Smooth muscle cell (in vitro differentiated cells): ENCODE measurements around the gene NMB. TPM values are rescaled to one million over a fixed set of nuclear protein-coding genes. Genes with fewer than 3 reads are reported as not detected.

ENCODE experiments used
- DNase-seq: peaks from one replicate; lab custom pipeline; 2025; ENCODE audit not compliant: unreplicated experiment; lab: John Stamatoyannopoulos, UW
- H2AFZ ChIP-seq: fragments of 200-600 bp; sonication (generic); 2 replicates; pipeline ENCODE4 v1.6.0; 2016; ENCODE audit warnings: antibody characterized with exemption, low read depth, mild to moderate bottlenecking
- H3F3A ChIP-seq: fragments of 200-600 bp; sonication (generic); 2 replicates; pipeline ENCODE4 v1.6.0; 2017; ENCODE audit warnings: antibody characterized with exemption, low read depth
- H3K27ac ChIP-seq: fragments of 200-600 bp; sonication (generic); 2 replicates; pipeline ENCODE4 v1.5.1; 2016; ENCODE audit warnings: low read depth, mild to moderate bottlenecking
- H3K27me3 ChIP-seq: fragments of 200-600 bp; sonication (generic); 2 replicates; pipeline ENCODE4 v1.6.1; 2016; ENCODE audit warnings: low read depth, mild to moderate bottlenecking
- H3K36me3 ChIP-seq: fragments of 200-600 bp; sonication (generic); 2 replicates; pipeline ENCODE4 v1.5.1; 2016; ENCODE audit warnings: low read depth
- H3K4me1 ChIP-seq: fragments of 200-600 bp; sonication (generic); 2 replicates; pipeline ENCODE4 v1.5.1; 2016; ENCODE audit warnings: low read depth
- H3K4me2 ChIP-seq: fragments of 200-600 bp; sonication (generic); 2 replicates; pipeline ENCODE4 v1.6.0; 2016; ENCODE audit warnings: mild to moderate bottlenecking
- H3K4me3 ChIP-seq: fragments of 200-600 bp; sonication (generic); 2 replicates; pipeline ENCODE4 v1.5.1; 2016; ENCODE audit warnings: mild to moderate bottlenecking
- H3K79me2 ChIP-seq: fragments of 200-600 bp; sonication (generic); 2 replicates; pipeline ENCODE4 v1.6.0; 2016; ENCODE audit warnings: low read depth, mild to moderate bottlenecking
- H3K9ac ChIP-seq: fragments of 200-600 bp; sonication (generic); 2 replicates; pipeline ENCODE4 v1.6.0; 2016; ENCODE audit warnings: low read depth
- H3K9me3 ChIP-seq: fragments of 200-600 bp; sonication (generic); replicated peaks from 2 replicates; pipeline ENCODE4 v1.5.1; 2016; ENCODE audit warnings: low read depth
- H4K20me1 ChIP-seq: fragments of 200-600 bp; sonication (generic); 2 replicates; pipeline ENCODE4 v1.6.0; 2016; ENCODE audit warnings: low read depth
- WGBS: methylation state at CpG from one replicate; pipeline ENCODE4 v1.1.7; 2016; ENCODE audit warnings: low lambda C conversion rate; 5-methylcytosine and 5-hydroxymethylcytosine counted together
- polyA plus RNA-seq: library from polyadenylated mRNA; unstranded; fragments of >200 nt; fragmentation: Nextera tagmentation; extraction: Ambion mirVana; gene quantifications from 2 replicates; pipeline ENCODE4 v1.2.1, GENCODE V29; 2016
- total RNA-seq: library from RNA; depleted of rRNA; stranded (reverse); fragments of >200 nt; gene quantifications from 2 replicates; pipeline ENCODE4 v1.2.3, GENCODE V29; 2014
- TF ChIP-seq, protein P1 (sequence below): fragments of 200-600 bp; sonication (generic); IDR thresholded peaks from 2 replicates; pipeline ENCODE4 v1.5.1; 2017; ENCODE audit warnings: borderline replicate concordance, mild to moderate bottlenecking, antibody characterized with exemption; ENCODE audit not compliant: insufficient read depth, poor library complexity, severe bottlenecking

The NMB gene
- total and polyA plus RNA-seq, 2 experiments from 2014 or later: 2.1 to 6.5 TPM

DNA sequence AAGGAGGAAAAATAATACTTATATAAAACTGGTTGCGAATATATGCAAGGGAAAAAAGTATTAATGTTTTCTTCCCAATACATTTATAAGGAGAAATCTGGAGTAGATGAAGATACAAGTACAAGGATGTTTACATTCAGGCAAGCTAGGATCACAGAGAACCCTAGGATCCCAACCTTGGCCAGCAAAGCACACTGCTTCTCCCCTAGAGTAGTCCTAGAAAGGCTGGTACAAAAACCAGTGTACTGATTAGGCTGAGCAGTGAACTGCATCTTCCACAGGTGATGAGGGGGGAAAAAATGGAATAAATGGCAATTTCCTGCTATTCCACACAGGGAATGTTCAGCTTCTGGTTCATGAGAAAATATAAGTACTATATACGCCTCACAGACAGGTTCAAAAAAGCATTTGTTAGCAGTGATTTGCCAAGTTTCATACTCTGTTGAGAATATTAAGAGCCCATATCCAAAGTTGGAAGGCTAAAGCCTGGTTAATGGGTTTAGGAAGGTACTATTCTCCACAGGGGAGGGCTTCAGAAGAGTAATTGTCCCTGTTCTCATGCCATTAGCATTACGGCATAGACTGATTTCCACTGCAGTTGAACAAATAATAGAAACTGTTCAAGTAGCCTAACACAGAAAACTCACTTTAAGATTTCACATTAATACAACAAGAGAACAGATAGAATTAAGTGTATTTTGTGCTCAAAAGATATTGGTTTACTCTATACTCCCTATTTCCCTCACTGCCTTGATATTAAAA, 10.4 kb upstream of the NMB start:
- no peak overlapping the region for H3K4me2 ChIP-seq
- TF ChIP-seq, protein P1, sequence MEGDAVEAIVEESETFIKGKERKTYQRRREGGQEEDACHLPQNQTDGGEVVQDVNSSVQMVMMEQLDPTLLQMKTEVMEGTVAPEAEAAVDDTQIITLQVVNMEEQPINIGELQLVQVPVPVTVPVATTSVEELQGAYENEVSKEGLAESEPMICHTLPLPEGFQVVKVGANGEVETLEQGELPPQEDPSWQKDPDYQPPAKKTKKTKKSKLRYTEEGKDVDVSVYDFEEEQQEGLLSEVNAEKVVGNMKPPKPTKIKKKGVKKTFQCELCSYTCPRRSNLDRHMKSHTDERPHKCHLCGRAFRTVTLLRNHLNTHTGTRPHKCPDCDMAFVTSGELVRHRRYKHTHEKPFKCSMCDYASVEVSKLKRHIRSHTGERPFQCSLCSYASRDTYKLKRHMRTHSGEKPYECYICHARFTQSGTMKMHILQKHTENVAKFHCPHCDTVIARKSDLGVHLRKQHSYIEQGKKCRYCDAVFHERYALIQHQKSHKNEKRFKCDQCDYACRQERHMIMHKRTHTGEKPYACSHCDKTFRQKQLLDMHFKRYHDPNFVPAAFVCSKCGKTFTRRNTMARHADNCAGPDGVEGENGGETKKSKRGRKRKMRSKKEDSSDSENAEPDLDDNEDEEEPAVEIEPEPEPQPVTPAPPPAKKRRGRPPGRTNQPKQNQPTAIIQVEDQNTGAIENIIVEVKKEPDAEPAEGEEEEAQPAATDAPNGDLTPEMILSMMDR: no peak
- no peak for DNase-seq
- no peaks in the 10 kb centered on the region for H3F3A ChIP-seq
- H2AFZ ChIP-seq: no peak overlapping the region
- no peaks in the 10 kb centered on the region for H3K79me2 ChIP-seq
- no peak overlapping the region for H3K9ac ChIP-seq
- peaks cover 14% of the 10 kb centered on the region for H4K20me1 ChIP-seq
- H3K27ac ChIP-seq: no peak overlapping the region
- H3K9me3 ChIP-seq: no peaks in the 10 kb centered on the region
- peaks cover 7% of the 10 kb centered on the region for H3K36me3 ChIP-seq
- 97% methylated on average over 3 of the region's 3 CpGs for WGBS
- H3K4me1 ChIP-seq: peaks cover 3% of the 10 kb centered on the region
- no peaks in the 10 kb centered on the region for H3K27me3 ChIP-seq
- H3K4me3 ChIP-seq: no peak overlapping the region

DNA sequence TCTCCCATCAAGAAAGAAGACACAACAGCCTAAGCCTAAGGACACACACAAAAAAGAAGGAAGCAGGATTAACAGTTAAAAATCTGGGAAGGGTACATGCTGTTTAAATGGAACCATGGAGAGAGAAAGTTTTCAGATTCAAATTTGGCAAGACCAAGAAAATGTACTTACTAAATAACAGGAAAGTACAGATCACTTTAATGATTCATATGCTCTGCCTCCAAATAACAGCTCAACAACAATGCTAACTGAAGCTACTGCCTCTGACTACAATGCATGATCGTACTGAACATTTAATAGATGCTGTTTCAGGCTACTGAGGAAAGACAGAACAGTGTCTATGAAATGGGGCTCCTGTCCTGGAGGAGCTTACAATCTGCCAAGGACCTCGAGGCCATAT, 8.4 kb upstream of the NMB start:
- no peak overlapping the region for H3K27ac ChIP-seq
- DNase-seq: no peak
- WGBS: 85% methylated on average over 2 of the region's 2 CpGs
- no peak overlapping the region for H3K4me3 ChIP-seq
- H3K9ac ChIP-seq: no peak overlapping the region
- H3K9me3 ChIP-seq: no peaks in the 10 kb centered on the region
- peaks cover 4% of the 10 kb centered on the region for H3F3A ChIP-seq
- no peaks in the 10 kb centered on the region for H3K4me1 ChIP-seq
- no peaks in the 10 kb centered on the region for H3K27me3 ChIP-seq
- no peaks in the 10 kb centered on the region for H3K79me2 ChIP-seq
- no peak overlapping the region for H3K4me2 ChIP-seq
- H4K20me1 ChIP-seq: peaks cover 11% of the 10 kb centered on the region
- TF ChIP-seq, protein P1: no peak
- H3K36me3 ChIP-seq: peaks cover 7% of the 10 kb centered on the region
- no peak overlapping the region for H2AFZ ChIP-seq

DNA sequence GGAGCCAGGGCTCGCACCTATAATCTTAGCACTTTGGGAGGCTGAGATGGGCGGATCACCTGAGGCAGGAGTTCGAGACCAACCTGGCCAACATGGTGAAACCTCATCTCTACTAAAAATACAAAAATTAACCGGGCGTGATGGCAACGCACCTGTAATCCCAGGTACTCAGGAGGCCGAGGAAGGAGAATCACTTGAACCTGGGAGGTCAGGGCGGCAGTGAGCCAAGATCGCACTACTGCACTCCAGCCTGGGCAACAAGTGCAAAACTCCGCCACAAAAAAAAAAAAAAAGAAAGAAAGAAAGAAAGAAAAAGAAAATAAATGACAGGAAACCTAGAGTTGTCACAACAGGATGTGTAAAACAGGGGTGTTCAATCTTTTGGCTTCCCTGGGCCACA, 3.0 kb upstream of the NMB start:
- Histone ChIP-seq H3K9me3 (no peaks in the 10 kb centered on the region), H3K4me1 (no peaks in the 10 kb centered on the region), H3K4me3 (no peak overlapping the region), H2AFZ (no peak overlapping the region), H3K27me3 (no peaks in the 10 kb centered on the region), H3K36me3 (no peaks in the 10 kb centered on the region), H3K79me2 (no peaks in the 10 kb centered on the region), H3F3A (peaks cover 8% of the 10 kb centered on the region), H3K9ac (no peak overlapping the region), H3K4me2 (no peak overlapping the region), H4K20me1 (peaks cover 3% of the 10 kb centered on the region), H3K27ac (no peak overlapping the region)
- TF ChIP-seq, protein P1: no peak
- DNase-seq: no peak
- 95% methylated on average over 10 of the region's 10 CpGs for WGBS
